PC-3 (cell line): ENCODE data around the gene MGAT5. TPM values are rescaled to one million over a fixed set of nuclear protein-coding genes. Genes with fewer than 3 reads are reported as not detected.

Experiments
- ATAC-seq: fragments of 200-7000 bp; cut with Tn5 transposase; 2 replicates; pipeline ENCODE4 v1.9.1; 2020; ENCODE audit warnings: mild to moderate bottlenecking, moderate library complexity
- BruUV-seq: library from RNA; stranded (reverse); fragments of 400-500 nt; replicated peaks from 2 replicates; lab custom pipeline; 2021; lab: Mats Ljungman, UMichigan
- CTCF ChIA-PET: fragments of 300-600 bp; sonication (Branson Sonifier 250); formaldehyde crosslinking; loops from one replicate; lab custom pipeline; 2022; ENCODE audit warnings: antibody characterized with exemption; lab: Charles Lee
- POLR2A ChIA-PET: fragments of 300-600 bp; sonication (Branson Sonifier 250); formaldehyde crosslinking; loops from one replicate; lab custom pipeline; 2022; ENCODE audit warnings: antibody characterized with exemption; ENCODE audit not compliant: unreplicated experiment; lab: Charles Lee
- DNase-seq: peaks from one replicate; pipeline ENCODE4 v3.0.0-alpha.2; 2015
- H2AFZ ChIP-seq: fragments of 300-600 bp; sonication (generic); 2 replicates; pipeline ENCODE4 v1.6.0; 2016; ENCODE audit warnings: antibody characterized with exemption, low read length
- H3F3A ChIP-seq: fragments of 300-600 bp; sonication (generic); one replicate; pipeline ENCODE4 v1.6.0; 2017; ENCODE audit warnings: antibody characterized with exemption, low read length, control low read depth, mild to moderate bottlenecking; ENCODE audit not compliant: unreplicated experiment
- H3K27ac ChIP-seq: fragments of 300-600 bp; sonication (generic); 2 replicates; pipeline ENCODE4 v1.5.1; 2016; ENCODE audit warnings: mild to moderate bottlenecking, low read length
- H3K27me3 ChIP-seq: fragments of 300-600 bp; sonication (generic); 2 replicates; pipeline ENCODE4 v1.6.1; 2016; ENCODE audit warnings: low read length, mixed read lengths
- H3K36me3 ChIP-seq: fragments of 300-600 bp; sonication (generic); 2 replicates; pipeline ENCODE4 v1.6.1; 2016; ENCODE audit warnings: low read depth, mixed run types, low read length, mixed read lengths
- H3K4me1 ChIP-seq: fragments of 300-600 bp; sonication (generic); 2 replicates; pipeline ENCODE4 v1.5.1; 2016; ENCODE audit warnings: low read length; ENCODE audit not compliant: insufficient read depth
- H3K4me2 ChIP-seq: fragments of 300-600 bp; sonication (generic); 2 replicates; pipeline ENCODE4 v1.6.0; 2016; ENCODE audit warnings: low read length
- H3K4me3 ChIP-seq: fragments of 300-600 bp; sonication (generic); 2 replicates; pipeline ENCODE4 v1.5.1; 2016; ENCODE audit warnings: mild to moderate bottlenecking, low read length, mixed read lengths
- H3K79me2 ChIP-seq: fragments of 300-600 bp; sonication (generic); 2 replicates; pipeline ENCODE4 v1.6.1; 2017; ENCODE audit warnings: low read length, mixed read lengths
- H3K9ac ChIP-seq: fragments of 300-600 bp; sonication (generic); 2 replicates; pipeline ENCODE4 v1.6.0; 2016; ENCODE audit warnings: mild to moderate bottlenecking, low read length
- H3K9me2 ChIP-seq: fragments of 300-600 bp; sonication (generic); replicated peaks from 2 replicates; pipeline ENCODE4 v1.6.1; 2016; ENCODE audit warnings: mixed run types, low read length, mixed read lengths
- H3K9me3 ChIP-seq: fragments of 300-600 bp; sonication (generic); 2 replicates; pipeline ENCODE4 v1.6.1; 2016; ENCODE audit warnings: low read length, mixed read lengths
- H4K20me1 ChIP-seq: fragments of 300-600 bp; sonication (generic); 2 replicates; pipeline ENCODE4 v1.6.1; 2016; ENCODE audit warnings: low read length, mixed read lengths
- EZH2 ChIP-seq: fragments of 300-600 bp; sonication (generic); IDR thresholded peaks from one replicate; pipeline ENCODE4 v1.6.1; 2017; ENCODE audit warnings: antibody characterized with exemption, mild to moderate bottlenecking, low read length; ENCODE audit not compliant: unreplicated experiment
- EZH2phosphoT487 ChIP-seq: fragments of 300-600 bp; sonication (generic); IDR thresholded peaks from 2 replicates; pipeline ENCODE4 v1.6.1; 2018; ENCODE audit warnings: mild to moderate bottlenecking, antibody characterized with exemption, low read length, borderline replicate concordance
- intact Hi-C: fragments of 100-400 bp; cut with micrococcal nuclease; formaldehyde crosslinking; loops from 2 replicates; pipeline ENCODE4 v1.9.0; 2023
- total RNA-seq: library from RNA; depleted of rRNA; stranded (reverse); fragments of >200 nt; gene quantifications from 2 replicates; pipeline ENCODE4 v1.2.3, GENCODE V29; 2014
- TF ChIP-seq, protein P1 (sequence below): fragments of 300-600 bp; sonication (generic); conservative IDR thresholded peaks from 2 replicates; pipeline ENCODE4 v1.5.1; 2017; ENCODE audit warnings: antibody characterized with exemption, low read depth, mild to moderate bottlenecking, low read length

Gene MGAT5
- total RNA-seq, 1 experiment from 2014 or later, result 33.8 TPM

DNA sequence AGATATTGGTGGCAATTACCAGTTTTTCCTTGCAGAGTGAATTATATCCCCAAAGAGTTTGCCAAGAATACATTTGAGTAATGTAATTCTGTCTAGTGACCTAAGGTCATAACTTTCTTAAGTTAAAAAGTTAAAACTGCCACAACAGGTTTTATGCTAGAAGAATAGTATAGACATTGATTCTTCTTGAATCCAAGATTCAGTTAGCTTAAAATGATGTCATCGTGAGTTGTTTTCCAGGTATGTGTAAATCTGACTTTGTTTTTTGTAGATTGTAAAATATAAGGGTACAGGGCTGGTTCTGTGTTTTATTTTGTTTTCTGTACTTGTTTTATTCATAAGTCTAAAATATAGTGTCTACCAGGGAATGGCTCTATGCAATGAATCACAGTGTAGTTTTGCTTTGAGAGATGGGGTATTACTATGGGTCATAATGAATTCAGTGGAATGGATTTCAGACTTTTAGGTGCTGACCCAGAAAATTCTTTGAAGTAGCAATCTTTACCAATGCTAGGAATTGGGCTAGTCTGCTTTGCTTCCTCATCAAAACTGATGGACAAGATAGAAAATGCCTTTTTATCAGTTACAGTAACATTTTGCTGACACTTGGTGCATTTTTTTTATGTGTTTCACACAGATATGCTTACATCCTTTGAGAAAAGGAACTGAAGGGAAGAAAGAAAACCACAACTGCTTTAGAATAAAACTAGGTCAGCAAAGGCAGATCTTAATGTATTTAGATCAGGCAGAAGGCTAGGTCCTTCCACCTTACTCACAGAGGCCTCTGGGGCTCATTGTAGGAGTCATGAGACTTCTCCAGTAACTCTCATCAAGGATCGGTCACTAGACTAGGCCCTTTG is 20.8 kb upstream of the MGAT5 start:
- TF ChIP-seq EZH2phosphoT487, result no peak
- TF ChIP-seq EZH2, result no peak
- peak overlapping the region; percentile 4; the same call in 1 of the 2 replicates for H3K4me3 ChIP-seq
- ChIA-PET POLR2A (interaction anchor here (0.6 kb wide), 1 partner anchor 346 kb away, joined by 4 read pairs; no protein-coding TSS in a partner anchor), CTCF (no interaction called here)
- H3K27ac ChIP-seq, result peak overlapping the region; percentile 56
- no peaks in the 10 kb centered on the region for H3K9me3 ChIP-seq
- H3F3A ChIP-seq, result peaks cover 8% of the 10 kb centered on the region
- no peaks in the 10 kb centered on the region for H3K9me2 ChIP-seq
- ATAC-seq (peak; percentile 47), DNase-seq (peak; percentile 87)
- intact Hi-C loops, result no loop called here
- H2AFZ ChIP-seq, result no peak overlapping the region
- H3K36me3 ChIP-seq, result peaks cover 4% of the 10 kb centered on the region; the same call in 1 of the 2 replicates
- no TSS peak for BruUV-seq
- no peaks in the 10 kb centered on the region for H3K27me3 ChIP-seq
- H3K9ac ChIP-seq, result no peak overlapping the region
- peak overlapping the region; percentile 45 for H3K4me2 ChIP-seq
- peaks cover 36% of the 10 kb centered on the region; the same call in 1 of the 2 replicates for H3K79me2 ChIP-seq
- no peaks in the 10 kb centered on the region; the same call in 1 of the 2 replicates for H4K20me1 ChIP-seq
- peaks cover 34% of the 10 kb centered on the region for H3K4me1 ChIP-seq

DNA sequence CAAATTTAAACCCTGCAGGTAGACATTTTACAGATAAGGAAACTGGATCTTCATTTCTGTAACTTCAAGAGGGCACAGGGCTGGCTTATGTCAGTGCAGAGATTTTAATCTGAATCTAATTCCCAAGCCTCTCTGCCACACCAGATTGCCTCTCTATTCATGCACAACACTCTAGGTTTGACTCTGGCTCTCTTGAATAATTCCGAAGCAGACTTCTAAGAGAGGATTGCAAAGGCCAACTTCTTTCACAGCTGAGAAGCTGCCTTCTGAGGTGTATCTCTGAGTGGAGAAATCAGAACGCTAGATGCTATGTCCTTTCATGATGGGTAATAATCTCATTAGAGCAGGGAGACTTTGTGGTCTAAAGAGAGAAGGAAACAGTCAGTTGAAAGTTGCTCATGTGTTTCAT is 20.1 kb upstream of the MGAT5 start:
- Histone ChIP-seq H3F3A (peaks cover 8% of the 10 kb centered on the region), H3K36me3 (no peaks in the 10 kb centered on the region; the same call in 1 of the 2 replicates), H3K9me3 (no peaks in the 10 kb centered on the region), H3K4me3 (no peak overlapping the region), H3K9ac (no peak overlapping the region), H2AFZ (no peak overlapping the region), H3K27ac (peak overlapping the region; percentile 39), H3K4me1 (peaks cover 34% of the 10 kb centered on the region), H4K20me1 (no peaks in the 10 kb centered on the region; the same call in 1 of the 2 replicates), H3K9me2 (no peaks in the 10 kb centered on the region), H3K27me3 (no peaks in the 10 kb centered on the region), H3K79me2 (peaks cover 30% of the 10 kb centered on the region; the same call in 1 of the 2 replicates), H3K4me2 (peak overlapping the region; percentile 45; the same call in 1 of the 2 replicates)
- ChIA-PET CTCF (no interaction called here), POLR2A (no interaction called here)
- BruUV-seq, result no TSS peak
- TF ChIP-seq, protein P1, sequence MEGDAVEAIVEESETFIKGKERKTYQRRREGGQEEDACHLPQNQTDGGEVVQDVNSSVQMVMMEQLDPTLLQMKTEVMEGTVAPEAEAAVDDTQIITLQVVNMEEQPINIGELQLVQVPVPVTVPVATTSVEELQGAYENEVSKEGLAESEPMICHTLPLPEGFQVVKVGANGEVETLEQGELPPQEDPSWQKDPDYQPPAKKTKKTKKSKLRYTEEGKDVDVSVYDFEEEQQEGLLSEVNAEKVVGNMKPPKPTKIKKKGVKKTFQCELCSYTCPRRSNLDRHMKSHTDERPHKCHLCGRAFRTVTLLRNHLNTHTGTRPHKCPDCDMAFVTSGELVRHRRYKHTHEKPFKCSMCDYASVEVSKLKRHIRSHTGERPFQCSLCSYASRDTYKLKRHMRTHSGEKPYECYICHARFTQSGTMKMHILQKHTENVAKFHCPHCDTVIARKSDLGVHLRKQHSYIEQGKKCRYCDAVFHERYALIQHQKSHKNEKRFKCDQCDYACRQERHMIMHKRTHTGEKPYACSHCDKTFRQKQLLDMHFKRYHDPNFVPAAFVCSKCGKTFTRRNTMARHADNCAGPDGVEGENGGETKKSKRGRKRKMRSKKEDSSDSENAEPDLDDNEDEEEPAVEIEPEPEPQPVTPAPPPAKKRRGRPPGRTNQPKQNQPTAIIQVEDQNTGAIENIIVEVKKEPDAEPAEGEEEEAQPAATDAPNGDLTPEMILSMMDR, result no peak
- TF ChIP-seq EZH2 (no peak), EZH2phosphoT487 (no peak)
- ATAC-seq (no peak), DNase-seq (no peak)
- intact Hi-C loops, result no loop called here

DNA sequence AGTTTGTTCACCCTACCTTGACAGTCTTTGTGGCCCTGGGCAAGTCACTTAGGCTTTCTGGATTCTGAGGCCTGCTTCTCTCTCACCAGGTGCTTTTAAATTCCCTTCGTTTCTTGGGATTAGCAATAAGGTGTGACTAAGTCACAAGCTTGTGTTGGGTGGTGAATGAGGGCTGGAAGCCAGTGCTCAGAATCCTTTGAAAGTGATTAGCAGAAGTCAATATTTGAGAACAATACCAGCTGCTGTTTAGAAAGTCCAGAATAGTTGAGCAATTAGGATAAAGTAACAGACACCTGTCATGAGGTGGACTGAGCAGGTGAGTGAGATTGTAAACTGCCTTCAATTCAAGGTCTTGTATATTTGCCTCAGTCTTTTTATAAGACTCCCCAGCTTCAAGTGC is 19.3 kb upstream of the MGAT5 start:
- Histone ChIP-seq H3K9me2 (no peaks in the 10 kb centered on the region), H3F3A (peaks cover 8% of the 10 kb centered on the region), H3K27me3 (no peaks in the 10 kb centered on the region), H3K9me3 (no peaks in the 10 kb centered on the region), H2AFZ (no peak overlapping the region), H3K36me3 (no peaks in the 10 kb centered on the region), H3K4me3 (no peak overlapping the region), H3K9ac (no peak overlapping the region), H3K4me2 (no peak overlapping the region), H3K79me2 (peaks cover 30% of the 10 kb centered on the region; the same call in 1 of the 2 replicates), H4K20me1 (no peaks in the 10 kb centered on the region; the same call in 1 of the 2 replicates), H3K4me1 (peaks cover 34% of the 10 kb centered on the region), H3K27ac (no peak overlapping the region)
- BruUV-seq, result no TSS peak
- intact Hi-C loops, result no loop called here
- no peak for ATAC-seq
- POLR2A ChIA-PET, result no interaction called here
- CTCF ChIA-PET, result no interaction called here
- no peak for DNase-seq
- TF ChIP-seq EZH2phosphoT487 (no peak), EZH2 (no peak)
- TF ChIP-seq, protein P1, result no peak
